Liver (tissue), 9 donors: Measurements from ENCODE around the gene LONRF2. TPM values are rescaled to one million over a fixed set of nuclear protein-coding genes. Genes with fewer than 3 reads are reported as not detected.

Source experiments
- DNase-seq: peaks from one replicate; pipeline ENCODE4 v3.0.0-alpha.2; 2017; ENCODE audit warnings: low spot score
- H3K27ac ChIP-seq, 2 donors: one replicate each; pipeline ENCODE4 v1.7.0; 2013; ENCODE audit warnings: inconsistent platforms in 2 of 2, low read length in 2 of 2, control low read depth in 1 of 2, low read depth in 1 of 2, mild to moderate bottlenecking in 1 of 2
- H3K27me3 ChIP-seq, 4 donors: one replicate each; pipeline versions ENCODE4 v1.6.1 to v1.7.0; 2013; ENCODE audit warnings: low read length in 3 of 4, inconsistent platforms in 1 of 4, mild to moderate bottlenecking in 1 of 4, moderate library complexity in 1 of 4; ENCODE audit not compliant: control insufficient read depth in 4 of 4, insufficient read depth in 4 of 4
- H3K36me3 ChIP-seq, 4 donors: one replicate each; pipeline versions ENCODE4 v1.6.1 to v1.7.0; 2013; ENCODE audit warnings: low read length in 3 of 4, mild to moderate bottlenecking in 3 of 4, low read depth in 1 of 4, moderate library complexity in 1 of 4; ENCODE audit not compliant: control insufficient read depth in 4 of 4, insufficient read depth in 3 of 4
- H3K4me1 ChIP-seq, 4 donors: one replicate each; pipeline versions ENCODE4 v1.6.1 to v1.7.0; 2013; ENCODE audit warnings: low read length in 3 of 4, mild to moderate bottlenecking in 3 of 4, moderate library complexity in 1 of 4; ENCODE audit not compliant: control insufficient read depth in 4 of 4, insufficient read depth in 4 of 4
- H3K4me3 ChIP-seq, 3 donors: one replicate each; pipeline versions ENCODE4 v1.6.1 to v1.7.0; 2013; ENCODE audit warnings: low read length in 3 of 3, control low read depth in 1 of 3, low read depth in 1 of 3, mild to moderate bottlenecking in 1 of 3
- H3K9ac ChIP-seq, 2 donors: one replicate each; pipeline ENCODE4 v1.7.0; 2013; ENCODE audit warnings: low read length in 2 of 2, mild to moderate bottlenecking in 2 of 2, moderate library complexity in 2 of 2, control low read depth in 1 of 2, low read depth in 1 of 2
- H3K9me3 ChIP-seq, 4 donors: one replicate each; pipeline versions ENCODE4 v1.6.1 to v1.7.0; 2013; ENCODE audit warnings: low read length in 3 of 4; ENCODE audit not compliant: control insufficient read depth in 4 of 4
- EGR1 ChIP-seq, 2 donors: IDR thresholded peaks; 2 replicates each; pipeline ENCODE4 v1.6.1; 2016 to 2018; ENCODE audit warnings: antibody characterized with exemption in 2 of 2, low read depth in 2 of 2
- FOXA1 ChIP-seq: IDR thresholded peaks from 2 replicates; pipeline ENCODE4 v1.6.1; 2016; ENCODE audit warnings: antibody characterized with exemption
- GABPA ChIP-seq, 2 donors: IDR thresholded peaks in 1 of 2; conservative IDR thresholded peaks in 1 of 2; 2 replicates each; pipeline ENCODE4 v1.6.1; 2016; ENCODE audit warnings: antibody characterized with exemption in 2 of 2, mild to moderate bottlenecking in 1 of 2, moderate library complexity in 1 of 2
- HNF4A ChIP-seq, 2 donors: conservative IDR thresholded peaks; 2 replicates each; pipeline ENCODE4 v1.6.1; 2016; ENCODE audit warnings: antibody characterized with exemption in 2 of 2, mild to moderate bottlenecking in 2 of 2
- HNF4G ChIP-seq: IDR thresholded peaks from 2 replicates; pipeline ENCODE4 v1.6.1; 2016; ENCODE audit warnings: antibody characterized with exemption
- JUND ChIP-seq, 2 donors: IDR thresholded peaks; 2 replicates each; pipeline ENCODE4 v1.6.1; 2016; ENCODE audit warnings: antibody characterized with exemption in 2 of 2
- NR2F2 ChIP-seq: IDR thresholded peaks from 2 replicates; pipeline ENCODE4 v1.6.1; 2016; ENCODE audit warnings: antibody characterized with exemption
- RAD21 ChIP-seq, 2 donors: IDR thresholded peaks; 2 replicates each; pipeline ENCODE4 v1.6.1; 2016; ENCODE audit warnings: antibody characterized with exemption in 2 of 2, mild to moderate bottlenecking in 2 of 2
- REST ChIP-seq: IDR thresholded peaks from 2 replicates; pipeline ENCODE4 v1.6.1; 2016; ENCODE audit warnings: antibody characterized with exemption, mild to moderate bottlenecking
- SP1 ChIP-seq: IDR thresholded peaks from 2 replicates; pipeline ENCODE4 v1.6.1; 2018; ENCODE audit warnings: antibody characterized with exemption, mild to moderate bottlenecking
- YY1 ChIP-seq: IDR thresholded peaks from 2 replicates; pipeline ENCODE4 v1.6.1; 2016; ENCODE audit warnings: antibody characterized with exemption, mild to moderate bottlenecking
- ZBTB33 ChIP-seq: IDR thresholded peaks from 2 replicates; pipeline ENCODE4 v1.6.1; 2016; ENCODE audit warnings: antibody characterized with exemption
- WGBS: extraction: QIAGEN DNeasy Blood & Tissue Kit; methylation state at CpG from one replicate; pipeline ENCODE4 v1.1.7; 2013; 5-methylcytosine and 5-hydroxymethylcytosine counted together
- polyA plus RNA-seq, 2 donors: library from polyadenylated mRNA; stranded (reverse) in 1 of 2; unstranded in 1 of 2; fragments of 200-250 nt in 1 of 2; fragments of >200 nt in 1 of 2; fragmentation: Nextera tagmentation in 1 of 2; extraction: Ambion mirVana in 1 of 2; gene quantifications; one replicate each; pipeline versions ENCODE4 v1.2.1 to v1.2.3, GENCODE V29; 2013 to 2015
- total RNA-seq, 2 donors: library from RNA; depleted of rRNA; stranded (reverse); fragments of >200 nt; gene quantifications; one replicate each; pipeline ENCODE4 v1.2.3, GENCODE V29; 2014
- TF ChIP-seq, protein P1 (sequence below): IDR thresholded peaks from 2 replicates; pipeline ENCODE4 v1.6.1; 2016; ENCODE audit warnings: antibody characterized with exemption
- TF ChIP-seq, protein P2 (sequence below): IDR thresholded peaks from 2 replicates; pipeline ENCODE4 v1.6.1; 2016; ENCODE audit warnings: antibody characterized with exemption
- donor health status: healthy.
- donor health status: healthy.
- donor health status: healthy.
- donor health status: healthy.
- donor health status: healthy.

Gene LONRF2
- total and polyA plus RNA-seq, 4 donors, result 0.06 to 3.7 (median 0.24) TPM

DNA sequence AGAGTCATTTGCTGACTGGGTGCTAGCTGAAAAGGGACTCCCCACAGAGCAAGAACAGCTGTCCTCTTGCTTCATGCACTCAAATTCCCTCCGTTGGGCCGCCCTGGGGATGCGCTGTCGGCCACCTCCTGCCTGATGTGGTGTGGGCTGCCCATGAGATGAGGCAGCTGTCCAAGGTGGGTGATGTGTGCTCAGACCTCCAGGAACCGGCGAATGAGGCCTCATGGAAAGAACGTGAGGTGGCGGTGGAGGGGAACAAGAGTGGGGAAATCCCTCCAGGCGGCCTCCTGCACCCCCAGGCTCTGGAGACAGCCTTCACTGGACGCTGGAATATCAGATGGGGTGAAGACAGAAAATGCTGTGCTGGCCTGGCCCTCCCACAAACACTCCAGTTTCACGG is 79.8 kb downstream of the LONRF2 start:
- no peak for DNase-seq
- Histone ChIP-seq H3K4me3 (no peak overlapping the region), H3K4me1 (peaks cover 0 to 4% (median 2%) of the 10 kb centered on the region in 4 donors), H3K36me3 (no peaks in the 10 kb centered on the region), H3K9ac (no peak overlapping the region), H3K27ac (no peak overlapping the region), H3K27me3 (no peaks in the 10 kb centered on the region), H3K9me3 (no peaks in the 10 kb centered on the region)
- WGBS, result 87% methylated on average over 11 of the region's 11 CpGs
- TF ChIP-seq GABPA (IDR thresholded peaks at IDR 0.05 in 1 of 2, conservative IDR thresholded peaks at IDR 0.05 in 1 of 2) (no peak), YY1 (no peak), RAD21 (IDR thresholded peaks at IDR 0.05) (no peak), REST (no peak), NR2F2 (no peak), JUND (IDR thresholded peaks at IDR 0.05) (no peak), HNF4A (conservative IDR thresholded peaks at IDR 0.05) (no peak), EGR1 (IDR thresholded peaks at IDR 0.05; ENCODE audit: low read depth in 2 of 2) (no peak), ZBTB33 (no peak), SP1 (no peak), FOXA1 (no peak), HNF4G (no peak)
- TF ChIP-seq, protein P1, sequence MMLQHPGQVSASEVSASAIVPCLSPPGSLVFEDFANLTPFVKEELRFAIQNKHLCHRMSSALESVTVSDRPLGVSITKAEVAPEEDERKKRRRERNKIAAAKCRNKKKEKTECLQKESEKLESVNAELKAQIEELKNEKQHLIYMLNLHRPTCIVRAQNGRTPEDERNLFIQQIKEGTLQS, result no peak
- TF ChIP-seq, protein P2, sequence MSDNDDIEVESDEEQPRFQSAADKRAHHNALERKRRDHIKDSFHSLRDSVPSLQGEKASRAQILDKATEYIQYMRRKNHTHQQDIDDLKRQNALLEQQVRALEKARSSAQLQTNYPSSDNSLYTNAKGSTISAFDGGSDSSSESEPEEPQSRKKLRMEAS, result no peak

DNA sequence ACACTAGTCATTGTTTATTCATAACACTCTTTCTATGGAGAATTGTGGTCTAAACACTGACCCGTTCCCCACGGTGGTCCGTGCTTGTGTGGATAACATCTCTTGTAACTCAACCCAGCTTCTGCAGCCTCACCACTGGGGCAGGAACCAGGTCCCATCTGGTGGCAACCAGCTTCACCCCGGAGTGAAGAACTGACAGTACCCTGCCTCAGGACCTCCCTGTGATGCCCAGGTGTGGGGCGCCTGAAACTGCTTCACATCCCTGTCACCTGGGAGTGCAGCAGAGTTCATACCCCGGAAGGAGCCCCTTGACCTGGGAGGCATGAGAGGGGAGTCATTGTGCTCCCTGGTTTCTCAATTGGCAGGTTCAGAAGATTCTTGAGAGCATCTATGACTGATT is 81.1 kb downstream of the LONRF2 start:
- H3K4me3 ChIP-seq, result no peak overlapping the region
- no peaks in the 10 kb centered on the region for H3K9me3 ChIP-seq
- TF ChIP-seq GABPA (IDR thresholded peaks at IDR 0.05 in 1 of 2, conservative IDR thresholded peaks at IDR 0.05 in 1 of 2), result no peak
- H3K27ac ChIP-seq, result no peak overlapping the region
- peaks cover 0 to 4% (median 2%) of the 10 kb centered on the region in 4 donors for H3K4me1 ChIP-seq
- DNase-seq, result no peak
- no peaks in the 10 kb centered on the region for H3K27me3 ChIP-seq
- H3K9ac ChIP-seq, result no peak overlapping the region
- H3K36me3 ChIP-seq, result no peaks in the 10 kb centered on the region
- 92% methylated on average over 6 of the region's 6 CpGs for WGBS
